Subcutaneous adipose tissue (tissue), 4 donors: Measurements from ENCODE around the gene LDLRAD3. TPM values are rescaled to one million over a fixed set of nuclear protein-coding genes. Genes with fewer than 3 reads are reported as not detected.

ENCODE experiments used
- CTCF ChIP-seq: fragments of 450-650 bp; IDR thresholded peaks from one replicate; pipeline ENCODE4 v1.5.1; 2016; ENCODE audit warnings: low read depth, mild to moderate bottlenecking, control low read depth, antibody characterized with exemption, moderate library complexity
- total RNA-seq, 4 donors: library from RNA; depleted of rRNA; stranded (reverse); fragments of >200 nt; gene quantifications; one replicate each; pipeline ENCODE4 v1.1.0, GENCODE V29; 2016

LDLRAD3 gene
- total RNA-seq, 4 donors from 2014 or later: 22.8 to 39.6 (median 29.4) TPM

GRCh38 chr11:36122671-36123070 is 178.8 kb downstream of the LDLRAD3 start:
- TF ChIP-seq CTCF: no peak

GRCh38 chr11:36123336-36124101 is 179.7 kb downstream of the LDLRAD3 start:
- no peak for TF ChIP-seq CTCF

GRCh38 chr11:36126678-36127077 is 182.8 kb downstream of the LDLRAD3 start:
- TF ChIP-seq CTCF: no peak

GRCh38 chr11:36127550-36127949 is 183.7 kb downstream of the LDLRAD3 start:
- TF ChIP-seq CTCF: no peak

- TF ChIP-seq CTCF: no peak
Observed at GRCh38 chr11:36129955-36130354, 186.1 kb downstream of the LDLRAD3 start.

- no peak for TF ChIP-seq CTCF
Observed at GRCh38 chr11:36130401-36130800, 186.5 kb downstream of the LDLRAD3 start.

GRCh38 chr11:36131721-36132397 is 188.0 kb downstream of the LDLRAD3 start:
- no peak for TF ChIP-seq CTCF
